HFFc6 (cell line): ENCODE measurements around the gene TMEM219. TPM values are rescaled to one million over a fixed set of nuclear protein-coding genes. Genes with fewer than 3 reads are reported as not detected.
A peak's percentile ranks its signal among the peaks of the same experiment; 100 is the strongest.

ENCODE experiments used
- DNase-seq: peaks from one replicate; pipeline ENCODE4 v3.0.0-alpha.2; 2018
- H3K27ac Mint-ChIP-seq: 2 replicates; pipeline ENCODE4 v1.8.0; 2020; ENCODE audit warnings: mild to moderate bottlenecking, mixed read lengths
- H3K27me3 Mint-ChIP-seq: 2 replicates; pipeline ENCODE4 v1.8.0; 2021; ENCODE audit warnings: mild to moderate bottlenecking, moderate library complexity, mixed read lengths; ENCODE audit not compliant: insufficient read depth
- H3K36me3 Mint-ChIP-seq: 2 replicates; pipeline ENCODE4 v1.8.0; 2021; ENCODE audit warnings: low read depth, mixed read lengths
- H3K4me1 Mint-ChIP-seq: 2 replicates; pipeline ENCODE4 v1.8.0; 2020; ENCODE audit warnings: low read depth, mixed read lengths
- H3K4me3 Mint-ChIP-seq: 2 replicates; pipeline ENCODE4 v1.8.0; 2020; ENCODE audit warnings: mild to moderate bottlenecking, moderate library complexity, mixed read lengths
- H3K9me3 Mint-ChIP-seq: 2 replicates; pipeline ENCODE4 v1.8.0; 2020; ENCODE audit warnings: mild to moderate bottlenecking, mixed read lengths
- CTCF ChIP-seq: fragments of 200-600 bp; sonication (generic); IDR thresholded peaks from 2 replicates; pipeline ENCODE4 v1.5.0; 2021; ENCODE audit warnings: antibody characterized with exemption, mild to moderate bottlenecking
- total RNA-seq, 6 experiments: library from RNA; stranded (reverse); fragmentation: NEBNext Ultra II Directional; extraction: Animal tissue kit (Norgen Biotek cat#: 25700); gene quantifications; 2 replicates in 1 of 6; 3 replicates in 5 of 6; pipeline ENCODE4 v1.2.3, GENCODE V29; 2021

The TMEM219 gene
- total RNA-seq, 6 experiments from 2014 or later = 105 to 122 (median 110) TPM

- Mint-ChIP-seq H3K4me1 (peaks cover 34% of the 10 kb centered on the region), H3K36me3 (peaks cover 27% of the 10 kb centered on the region), H3K27ac (peak overlapping the region; percentile 93), H3K4me3 (peak overlapping the region; percentile 93), H3K27me3 (peaks cover 8% of the 10 kb centered on the region; the same call in 1 of the 2 replicates), H3K9me3 (peaks cover 6% of the 10 kb centered on the region; the same call in 1 of the 2 replicates)
- TF ChIP-seq CTCF = no peak
- DNase-seq = no peak
Observed at GRCh38 chr16:29975134-29975538, 13.3 kb downstream of the TMEM219 start.

- Mint-ChIP-seq H3K36me3 (peaks cover 31% of the 10 kb centered on the region), H3K4me3 (peak overlapping the region; percentile 93), H3K9me3 (peaks cover 6% of the 10 kb centered on the region; the same call in 1 of the 2 replicates), H3K27ac (peak overlapping the region; percentile 93), H3K27me3 (peaks cover 8% of the 10 kb centered on the region; the same call in 1 of the 2 replicates), H3K4me1 (peaks cover 34% of the 10 kb centered on the region)
- DNase-seq = no peak
- no peak for TF ChIP-seq CTCF
Observed at GRCh38 chr16:29975811-29976511, 14.1 kb downstream of the TMEM219 start.

- H3K36me3 Mint-ChIP-seq = peaks cover 29% of the 10 kb centered on the region
- H3K4me1 Mint-ChIP-seq = peaks cover 34% of the 10 kb centered on the region
Observed at GRCh38 chr16:29977063-29977825, 15.4 kb downstream of the TMEM219 start.

GRCh38 chr16:29978081-29978480 is 16.2 kb downstream of the TMEM219 start:
- no peak overlapping the region for H3K4me3 Mint-ChIP-seq
- no peak for DNase-seq
- H3K4me1 Mint-ChIP-seq = peaks cover 32% of the 10 kb centered on the region
- peaks cover 8% of the 10 kb centered on the region; the same call in 1 of the 2 replicates for H3K27me3 Mint-ChIP-seq
- H3K9me3 Mint-ChIP-seq = peaks cover 5% of the 10 kb centered on the region; the same call in 1 of the 2 replicates
- H3K36me3 Mint-ChIP-seq = peaks cover 20% of the 10 kb centered on the region
- TF ChIP-seq CTCF = no peak
- no peak overlapping the region for H3K27ac Mint-ChIP-seq

More at GRCh38 chr16:29977063-29977825, 15.4 kb downstream of the TMEM219 start:
- Mint-ChIP-seq H3K27me3 (peaks cover 8% of the 10 kb centered on the region; the same call in 1 of the 2 replicates), H3K27ac (no peak overlapping the region; the same call in 1 of the 2 replicates), H3K9me3 (peaks cover 6% of the 10 kb centered on the region; the same call in 1 of the 2 replicates), H3K4me3 (peak overlapping the region; percentile 93; the same call in 1 of the 2 replicates)
- TF ChIP-seq CTCF = no peak
- no peak for DNase-seq

GRCh38 chr16:29978564-29979270 is 16.8 kb downstream of the TMEM219 start:
- H3K4me3 Mint-ChIP-seq = no peak overlapping the region
- H3K36me3 Mint-ChIP-seq = peaks cover 19% of the 10 kb centered on the region
- no peaks in the 10 kb centered on the region; the same call in 1 of the 2 replicates for H3K9me3 Mint-ChIP-seq
- no peak for DNase-seq
- peaks cover 33% of the 10 kb centered on the region for H3K4me1 Mint-ChIP-seq
- no peak for TF ChIP-seq CTCF
- no peak overlapping the region for H3K27ac Mint-ChIP-seq
- peaks cover 7% of the 10 kb centered on the region for H3K27me3 Mint-ChIP-seq
